Measurements from ENCODE around the gene TNFRSF11A.

TNFRSF11A gene

DNA sequence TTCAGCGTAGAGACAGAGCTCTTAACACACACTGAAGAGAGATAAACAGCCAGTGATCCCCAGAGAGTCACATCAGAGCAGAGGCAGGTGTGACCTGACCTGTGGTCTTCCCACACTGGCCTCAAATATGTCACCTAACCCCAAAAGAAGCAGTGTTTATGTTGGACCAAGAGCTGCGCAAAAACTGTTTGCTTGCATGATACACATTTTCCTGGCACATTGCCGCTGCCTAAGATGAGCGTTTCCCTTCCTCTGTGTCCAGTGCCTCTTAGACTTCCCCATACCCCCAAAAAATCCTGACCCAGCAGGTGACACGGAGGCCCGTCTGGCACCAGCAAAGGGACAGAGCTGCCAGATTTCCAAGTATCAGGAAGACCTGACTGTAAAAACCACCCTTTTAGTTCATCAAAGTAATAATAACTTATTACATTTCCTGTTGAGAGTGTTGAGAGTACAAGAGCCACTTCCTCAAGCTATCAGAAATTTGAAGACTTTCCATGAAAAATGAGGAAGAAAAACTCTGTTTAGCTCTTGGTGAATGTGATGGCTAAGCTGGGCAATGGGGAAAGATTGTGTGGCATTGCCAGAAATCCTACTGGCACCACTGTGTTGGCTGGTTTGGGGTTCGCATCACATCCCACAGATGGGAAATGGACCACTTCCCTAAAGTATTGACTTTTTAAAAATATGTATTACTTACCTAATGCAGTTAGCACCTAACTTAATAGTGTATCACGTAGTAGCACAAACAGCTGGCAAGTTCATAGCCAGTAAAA is 6.7 kb downstream of the TNFRSF11A start:
- TF ChIP-seq, protein P1, sequence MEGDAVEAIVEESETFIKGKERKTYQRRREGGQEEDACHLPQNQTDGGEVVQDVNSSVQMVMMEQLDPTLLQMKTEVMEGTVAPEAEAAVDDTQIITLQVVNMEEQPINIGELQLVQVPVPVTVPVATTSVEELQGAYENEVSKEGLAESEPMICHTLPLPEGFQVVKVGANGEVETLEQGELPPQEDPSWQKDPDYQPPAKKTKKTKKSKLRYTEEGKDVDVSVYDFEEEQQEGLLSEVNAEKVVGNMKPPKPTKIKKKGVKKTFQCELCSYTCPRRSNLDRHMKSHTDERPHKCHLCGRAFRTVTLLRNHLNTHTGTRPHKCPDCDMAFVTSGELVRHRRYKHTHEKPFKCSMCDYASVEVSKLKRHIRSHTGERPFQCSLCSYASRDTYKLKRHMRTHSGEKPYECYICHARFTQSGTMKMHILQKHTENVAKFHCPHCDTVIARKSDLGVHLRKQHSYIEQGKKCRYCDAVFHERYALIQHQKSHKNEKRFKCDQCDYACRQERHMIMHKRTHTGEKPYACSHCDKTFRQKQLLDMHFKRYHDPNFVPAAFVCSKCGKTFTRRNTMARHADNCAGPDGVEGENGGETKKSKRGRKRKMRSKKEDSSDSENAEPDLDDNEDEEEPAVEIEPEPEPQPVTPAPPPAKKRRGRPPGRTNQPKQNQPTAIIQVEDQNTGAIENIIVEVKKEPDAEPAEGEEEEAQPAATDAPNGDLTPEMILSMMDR (IDR thresholded peaks at IDR 0.05), result no peak
- TF ChIP-seq ZFX (IDR thresholded peaks at IDR 0.05; ENCODE audit: borderline replicate concordance), result no peak
- no peak overlapping the region for H3K27ac ChIP-seq

DNA sequence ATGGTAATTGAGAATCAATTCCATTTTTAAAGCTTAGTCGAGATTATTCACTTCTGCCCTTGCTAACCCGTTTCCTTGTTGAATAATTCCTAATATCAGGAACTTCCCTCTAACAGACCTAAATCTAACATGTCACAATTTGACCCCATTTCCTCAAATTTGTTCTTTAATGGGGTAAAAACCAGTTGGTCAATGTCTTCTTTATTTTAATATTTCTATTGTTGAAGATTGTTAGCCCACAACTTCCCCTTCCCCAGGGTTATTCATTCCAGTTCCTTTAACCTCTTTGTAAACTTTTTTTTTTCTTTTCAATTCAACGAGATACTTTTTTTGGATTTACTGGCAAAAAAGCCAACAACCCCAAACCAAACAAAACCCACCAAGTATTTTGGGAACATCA is 7.3 kb downstream of the TNFRSF11A start:
- H3K27ac ChIP-seq, result no peak overlapping the region
- TF ChIP-seq ZFX (IDR thresholded peaks at IDR 0.05; ENCODE audit: borderline replicate concordance), result no peak
- TF ChIP-seq, protein P1 (IDR thresholded peaks at IDR 0.05), result no peak

- TF ChIP-seq, protein P1 (IDR thresholded peaks at IDR 0.05), result no peak
- no peak for TF ChIP-seq ZFX (IDR thresholded peaks at IDR 0.05; ENCODE audit: borderline replicate concordance)
- no peak overlapping the region for H3K27ac ChIP-seq
Observed at GRCh38 chr18:62332964-62333695, 8.0 kb downstream of the TNFRSF11A start.

DNA sequence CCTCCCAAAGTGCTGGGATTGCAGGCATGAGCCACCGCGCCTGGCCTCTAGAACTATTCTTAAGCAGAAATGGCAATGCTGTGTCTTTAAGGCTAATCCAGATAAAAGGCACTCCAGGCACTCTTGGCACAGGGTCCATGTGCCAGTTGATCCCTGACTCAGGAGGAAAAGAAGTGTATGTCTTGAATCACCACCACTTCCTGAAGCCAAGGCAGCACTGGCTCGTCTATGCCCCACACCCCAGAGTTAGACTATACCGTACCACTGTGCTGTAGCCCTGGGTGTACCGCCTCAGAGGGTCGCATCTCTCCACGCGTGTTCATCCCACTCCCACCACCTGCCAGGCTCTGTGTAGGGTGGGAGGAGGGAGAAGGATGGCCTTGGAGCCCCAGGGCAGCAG is 9.0 kb downstream of the TNFRSF11A start:
- no peak overlapping the region for H3K27ac ChIP-seq
- TF ChIP-seq, protein P1 (IDR thresholded peaks at IDR 0.05), result no peak
- no peak for TF ChIP-seq ZFX (IDR thresholded peaks at IDR 0.05; ENCODE audit: borderline replicate concordance)

- no peak for TF ChIP-seq ZFX (IDR thresholded peaks at IDR 0.05; ENCODE audit: borderline replicate concordance)
- TF ChIP-seq, protein P1 (IDR thresholded peaks at IDR 0.05), result no peak
Observed at GRCh38 chr18:62335494-62335893, 10.4 kb downstream of the TNFRSF11A start.

GRCh38 chr18:62336618-62337017 is 11.5 kb downstream of the TNFRSF11A start:
- TF ChIP-seq ZFX (IDR thresholded peaks at IDR 0.05; ENCODE audit: borderline replicate concordance), result no peak
- TF ChIP-seq, protein P1 (IDR thresholded peaks at IDR 0.05), result no peak
- H3K27ac ChIP-seq, result no peak overlapping the region

More at GRCh38 chr18:62335494-62335893, 10.4 kb downstream of the TNFRSF11A start:
- no peak overlapping the region for H3K27ac ChIP-seq

GRCh38 chr18:62337336-62337735 is 12.2 kb downstream of the TNFRSF11A start:
- no peak for TF ChIP-seq ZFX (IDR thresholded peaks at IDR 0.05; ENCODE audit: borderline replicate concordance)
- TF ChIP-seq, protein P1 (IDR thresholded peaks at IDR 0.05), result no peak
- H3K27ac ChIP-seq, result no peak overlapping the region

All from 22Rv1 (cell line).